Activated CD4-positive, alpha-beta T cell treated with anti-CD3 and anti-CD28 coated beads, Interleukin-2, Interleukin-6, amounts not matched to agents 100 ng/mL and 50 ng/mL, durations not matched to agents 16 hours and 8 hours (primary cell): Measurements from ENCODE around the gene STK32C.
"Not testable (repeated sequence)": the region's sequence is repeated elsewhere in the genome, so short reads cannot be mapped to it uniquely, and the experiment has no call there.

ENCODE experiments used
- DNase-seq: peaks from one replicate; pipeline ENCODE4 v3.0.0-alpha.2; 2020

STK32C gene

DNA sequence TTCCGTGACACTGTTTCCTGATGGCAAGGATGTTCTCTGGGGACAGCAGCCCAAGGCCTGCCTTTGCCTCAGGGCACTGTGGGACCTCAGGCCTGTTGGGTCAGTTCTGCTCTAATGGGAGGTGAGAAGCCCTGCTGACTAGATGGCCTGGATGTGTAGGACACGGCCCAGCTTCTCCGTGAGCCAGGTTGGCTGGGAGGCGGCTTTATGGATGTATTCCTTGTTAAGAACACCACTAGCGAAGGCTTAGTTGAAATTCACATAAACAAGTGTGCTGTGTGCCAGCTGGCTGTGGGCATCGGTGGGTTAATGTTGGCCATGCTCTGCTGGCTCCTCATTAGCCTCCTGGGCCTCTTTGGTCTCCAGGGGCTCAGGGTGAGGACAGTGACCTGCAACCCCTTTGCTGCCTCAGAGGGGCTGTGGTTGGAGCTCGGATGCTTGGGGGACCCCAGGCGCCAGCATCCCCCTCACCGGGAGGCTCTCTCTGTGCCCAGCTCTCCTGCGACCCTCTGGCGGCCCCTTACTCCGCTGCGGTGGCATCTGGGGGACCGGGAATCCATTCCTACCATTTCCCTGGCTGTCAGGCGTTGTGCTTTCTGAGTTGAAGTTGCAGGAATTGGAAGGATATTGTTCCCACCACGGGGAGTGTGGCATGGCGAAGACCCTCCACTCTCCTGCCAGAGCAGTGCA lies 143.8 kb downstream of the STK32C start:
- no peak for DNase-seq

DNA sequence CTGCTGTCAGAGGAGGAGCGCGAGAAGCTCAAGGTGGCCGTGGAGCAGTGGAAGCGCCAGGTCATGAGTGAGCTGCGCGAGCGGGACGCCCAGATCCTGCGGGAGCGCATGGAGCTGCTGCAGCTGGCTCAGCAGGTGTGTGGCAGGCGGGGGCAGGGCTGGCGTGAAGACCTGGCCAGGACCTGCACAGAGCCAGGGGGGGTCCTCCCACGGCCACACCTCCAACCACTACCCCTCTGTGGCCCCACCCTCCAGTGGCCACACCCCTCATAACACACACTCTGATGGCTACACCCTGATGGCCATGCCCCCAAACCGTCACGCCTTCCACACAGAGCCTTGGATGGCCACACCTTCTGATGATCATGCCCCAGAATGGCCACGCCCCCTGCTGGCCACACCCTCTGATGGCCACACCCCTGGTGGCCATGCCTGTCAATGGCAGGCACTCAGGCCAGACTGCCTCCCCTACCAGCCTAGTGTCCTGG lies 144.4 kb downstream of the STK32C start:
- peak; percentile 76 for DNase-seq

DNA sequence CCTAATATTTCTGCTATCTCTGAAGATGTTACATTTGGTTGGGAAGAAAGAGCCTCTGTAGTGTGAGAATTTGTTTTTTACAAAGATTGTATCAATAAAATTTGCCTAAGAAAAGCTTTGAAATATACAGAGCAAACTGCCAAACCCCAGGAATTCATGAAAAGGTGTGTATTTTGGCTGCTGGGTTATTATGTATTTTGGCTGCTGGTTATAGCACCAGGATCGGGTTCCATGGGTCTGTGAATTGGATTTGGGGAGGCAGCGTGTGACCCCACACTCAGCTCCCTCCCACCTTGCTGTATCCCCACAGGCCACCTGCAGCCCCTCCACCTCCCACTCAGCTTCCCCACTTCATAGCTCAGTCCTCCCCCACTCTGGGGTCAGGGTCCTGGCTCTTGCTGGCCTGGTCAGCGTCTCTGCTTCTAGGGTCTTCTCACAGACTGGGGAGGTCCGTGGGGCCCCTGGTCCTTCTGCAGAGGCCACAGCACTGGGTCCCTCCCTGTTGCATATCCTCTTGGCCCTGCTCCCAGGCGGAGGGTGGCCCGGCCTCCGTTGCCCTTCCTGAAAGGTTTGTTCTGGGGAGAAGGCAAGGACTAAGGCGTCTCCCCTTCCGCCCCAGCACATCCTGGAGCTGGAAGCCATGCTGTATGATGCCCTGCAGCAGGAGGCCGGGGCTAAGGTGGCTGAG lies 145.0 kb downstream of the STK32C start:
- DNase-seq, result no peak

DNA sequence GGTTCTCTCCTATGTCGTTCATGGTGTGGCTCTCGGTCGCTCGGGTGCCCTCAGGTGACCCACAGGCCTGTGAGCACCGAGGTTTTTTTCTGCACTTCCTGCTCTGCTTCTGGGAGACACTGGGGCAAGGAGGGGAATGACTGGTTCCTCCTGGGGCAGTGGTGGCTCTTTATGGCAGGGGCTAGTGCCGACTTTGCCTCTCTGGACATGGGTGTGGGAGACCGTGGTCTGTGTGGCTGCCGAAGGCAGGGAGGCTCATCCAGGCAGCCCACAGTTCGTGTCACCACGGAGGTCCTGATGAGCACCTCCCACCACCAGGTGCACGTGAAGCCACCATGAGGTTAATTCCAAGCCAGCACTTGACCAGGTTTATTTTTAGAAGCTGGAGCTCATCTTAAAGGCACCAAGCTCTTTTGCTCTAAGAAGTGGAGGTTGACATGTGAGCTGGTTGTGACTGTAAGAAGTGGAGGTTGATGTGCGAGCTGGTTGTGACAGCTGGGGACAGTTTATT lies 145.7 kb downstream of the STK32C start:
- peak; percentile 58 for DNase-seq

DNA sequence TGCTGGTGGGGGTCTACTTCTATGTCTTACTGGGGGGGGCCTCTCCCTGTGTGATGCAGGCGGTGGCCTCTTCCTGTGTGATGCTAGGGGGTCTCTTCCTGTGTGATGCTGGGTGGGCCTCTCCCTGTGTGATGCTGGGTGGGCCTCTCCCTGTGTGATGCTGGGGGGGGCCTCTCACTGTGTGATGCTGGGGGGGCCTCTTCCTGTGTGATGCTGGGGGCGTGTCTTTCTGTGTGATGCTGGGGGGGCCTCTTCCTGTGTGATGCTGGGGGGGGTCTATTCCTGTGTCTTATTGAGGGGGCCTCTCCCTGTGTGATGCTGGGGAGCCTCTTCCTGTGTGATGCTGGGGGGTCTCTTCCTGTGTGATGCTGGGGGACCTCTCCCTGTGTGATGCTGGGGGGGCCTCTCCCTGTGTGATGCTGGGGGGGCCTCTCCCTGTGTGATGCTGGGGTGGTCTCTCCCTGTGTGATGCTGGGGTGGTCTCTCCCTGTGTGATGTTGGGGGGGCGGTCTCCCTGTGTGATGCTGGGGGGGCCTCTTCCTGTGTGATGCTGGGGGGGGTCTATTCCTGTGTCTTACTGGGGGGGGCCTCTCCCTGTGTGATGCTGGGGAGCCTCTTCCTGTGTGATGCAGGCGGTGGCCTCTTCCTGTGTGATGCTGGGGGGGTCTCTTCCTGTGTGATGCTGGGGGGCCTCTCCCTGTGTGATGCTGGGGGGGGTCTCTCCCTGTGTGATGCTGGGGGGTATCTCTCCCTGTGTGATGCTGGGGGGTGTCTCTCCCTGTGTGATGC lies 146.7 kb downstream of the STK32C start:
- not testable (repeated sequence) for DNase-seq

DNA sequence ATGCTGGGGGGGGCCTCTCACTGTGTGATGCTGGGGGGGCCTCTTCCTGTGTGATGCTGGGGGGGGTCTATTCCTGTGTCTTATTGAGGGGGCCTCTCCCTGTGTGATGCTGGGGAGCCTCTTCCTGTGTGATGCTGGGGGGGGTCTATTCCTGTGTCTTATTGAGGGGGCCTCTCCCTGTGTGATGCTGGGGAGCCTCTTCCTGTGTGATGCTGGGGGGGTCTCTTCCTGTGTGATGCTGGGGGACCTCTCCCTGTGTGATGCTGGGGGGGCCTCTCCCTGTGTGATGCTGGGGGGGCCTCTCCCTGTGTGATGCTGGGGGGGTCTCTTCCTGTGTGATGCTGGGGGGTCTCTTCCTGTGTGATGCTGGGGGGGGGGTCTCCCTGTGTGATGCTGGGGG lies 147.5 kb downstream of the STK32C start:
- DNase-seq, result not testable (repeated sequence)

DNA sequence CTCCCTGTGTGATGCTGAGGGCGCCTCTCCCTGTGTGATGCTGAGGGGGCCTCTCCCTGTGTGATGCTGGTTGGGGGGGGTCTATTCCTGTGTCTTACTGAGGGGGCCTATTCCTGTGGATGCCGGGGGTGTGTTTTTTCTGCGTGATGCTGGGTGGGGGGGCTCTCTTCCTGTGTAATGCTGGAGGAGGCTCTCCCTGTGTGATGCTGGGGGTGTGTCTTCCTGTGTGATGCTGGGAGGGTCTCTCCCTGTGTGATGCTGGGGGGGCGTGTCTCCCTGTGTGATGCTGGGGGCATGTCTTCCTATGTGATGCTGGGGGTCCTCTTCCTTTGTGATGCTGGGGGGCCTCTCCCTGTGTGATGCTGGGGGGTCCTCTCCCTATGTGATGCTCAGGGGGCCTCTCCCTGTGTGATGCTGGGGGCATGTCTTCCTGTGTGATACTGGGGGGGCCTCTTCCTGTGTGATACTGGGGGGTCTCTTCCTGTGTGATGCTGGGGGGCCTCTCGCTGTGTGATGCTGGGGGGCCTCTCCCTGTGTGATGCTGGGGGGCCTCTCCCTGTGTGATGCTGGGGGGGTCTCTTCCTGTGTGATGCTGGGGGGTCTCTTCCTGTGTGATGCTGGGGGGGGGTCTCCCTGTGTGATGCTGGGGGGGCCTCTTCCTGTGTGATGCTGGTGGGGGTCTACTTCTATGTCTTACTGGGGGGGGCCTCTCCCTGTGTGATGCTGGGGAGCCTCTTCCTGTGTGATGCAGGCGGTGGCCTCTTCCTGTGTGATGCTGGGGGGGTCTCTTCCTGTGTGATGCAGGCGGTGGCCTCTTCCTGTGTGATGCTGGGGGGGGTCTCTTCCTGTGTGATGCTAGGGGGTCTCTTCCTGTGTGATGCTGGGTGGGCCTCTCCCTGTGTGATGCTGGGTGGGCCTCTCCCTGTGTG lies 148.2 kb downstream of the STK32C start:
- DNase-seq, result peak; percentile 46

DNA sequence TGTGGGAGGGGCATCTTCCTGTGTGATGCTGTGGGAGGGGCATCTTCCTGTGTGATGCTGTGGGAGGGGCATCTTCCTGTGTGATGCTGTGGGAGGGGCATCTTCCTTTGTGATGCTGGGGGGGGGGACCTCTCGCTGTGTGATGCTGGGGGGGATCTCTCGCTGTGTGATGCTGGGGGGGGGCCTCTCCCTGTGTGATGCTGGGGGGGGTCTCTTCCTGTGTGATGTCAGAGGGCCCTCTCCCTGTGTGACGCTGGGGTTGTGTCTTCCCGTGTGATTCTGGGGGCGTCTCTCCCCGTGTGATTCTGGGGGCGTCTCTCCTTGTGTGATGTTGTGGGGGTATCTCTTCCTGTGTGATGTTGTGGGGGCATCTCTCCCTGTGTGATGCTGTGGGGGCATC lies 148.9 kb downstream of the STK32C start:
- peak; percentile 23 for DNase-seq

DNA sequence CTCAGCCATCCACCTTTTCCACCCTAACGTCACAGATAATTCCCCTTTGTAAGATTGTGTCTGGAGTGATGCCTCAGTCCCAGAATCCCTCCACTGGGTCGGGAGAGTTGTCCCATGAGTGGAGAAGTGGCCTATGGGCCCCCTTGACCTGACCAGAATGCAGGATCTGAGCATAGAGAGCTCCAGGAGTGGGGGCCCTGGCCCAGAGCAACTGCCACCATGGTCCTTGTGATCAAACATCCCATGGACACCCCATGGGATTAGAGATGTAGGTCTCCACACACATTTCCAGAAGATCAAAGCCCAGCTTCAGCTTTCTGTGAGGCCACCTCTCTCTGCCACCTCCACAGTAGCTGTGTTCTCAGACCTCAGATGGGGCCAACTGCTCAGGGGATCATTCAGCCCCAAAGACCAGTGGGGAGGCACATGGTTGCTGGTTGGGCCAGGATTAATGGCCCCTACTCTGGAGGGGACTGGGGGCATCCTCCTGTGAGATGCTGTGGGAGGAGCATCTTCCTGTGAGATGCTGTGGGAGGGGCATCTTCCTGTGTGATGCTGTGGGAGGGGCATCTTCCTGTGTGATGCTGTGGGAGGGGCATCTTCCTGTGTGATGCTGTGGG lies 149.5 kb downstream of the STK32C start:
- peak; percentile 38 for DNase-seq
